ENCODE measurements around the gene MALT1.

GRCh38 chr18:58674863-58675472, 3.7 kb downstream of the MALT1 start:
- TF ChIP-seq CTCF (conservative IDR thresholded peaks at IDR 0.05) (no peak), EZH2 (IDR thresholded peaks at IDR 0.05; ENCODE audit: low read depth) (no peak)
